Stimulated activated CD4-positive, alpha-beta T cell treated with anti-CD3 and anti-CD28 coated beads, Interleukin-12 subunit alpha, Interleukin-12 subunit beta, amount 100 ng/mL, for 24 hours (primary cell): Measurements from ENCODE around the gene ARHGAP10.
"Not testable (repeated sequence)": the region's sequence is repeated elsewhere in the genome, so short reads cannot be mapped to it uniquely, and the experiment has no call there.

Experiments used
- DNase-seq, 2 experiments: peaks; one replicate each; pipeline ENCODE4 v3.0.0-alpha.2; 2020; ENCODE audit warnings: low read depth in 2 of 2

ARHGAP10 gene

GRCh38 chr4:147991543-147992283 is 259.8 kb downstream of the ARHGAP10 start:
- DNase-seq, result no peak

GRCh38 chr4:147994076-147994475 is 262.2 kb downstream of the ARHGAP10 start:
- no peak for DNase-seq

- DNase-seq, result no peak
These were observed 262.9 kb downstream of the ARHGAP10 start for GRCh38 chr4:147994491-147995385.

GRCh38 chr4:147996859-147997258 is 265.0 kb downstream of the ARHGAP10 start:
- DNase-seq, result no peak

- DNase-seq, result not testable (repeated sequence)
These were observed 268.1 kb downstream of the ARHGAP10 start for GRCh38 chr4:148000038-148000437.

- no peak for DNase-seq
These were observed 272.5 kb downstream of the ARHGAP10 start for GRCh38 chr4:148004228-148004857.

GRCh38 chr4:148006001-148006400 is 274.1 kb downstream of the ARHGAP10 start:
- no peak for DNase-seq

- no peak for DNase-seq
These were observed 275.4 kb downstream of the ARHGAP10 start for GRCh38 chr4:148007314-148007760.

GRCh38 chr4:148007792-148008191 is 275.9 kb downstream of the ARHGAP10 start:
- no peak for DNase-seq

GRCh38 chr4:148015058-148015457 is 283.2 kb downstream of the ARHGAP10 start:
- no peak for DNase-seq

- DNase-seq, result no peak
These were observed 283.6 kb downstream of the ARHGAP10 start for GRCh38 chr4:148015468-148015867.

GRCh38 chr4:148016063-148016637 is 284.3 kb downstream of the ARHGAP10 start:
- no peak for DNase-seq

- DNase-seq, result no peak
These were observed 285.9 kb downstream of the ARHGAP10 start for GRCh38 chr4:148017801-148018200.

GRCh38 chr4:148021686-148022085 is 289.8 kb downstream of the ARHGAP10 start:
- no peak for DNase-seq

- no peak for DNase-seq
These were observed 291.1 kb downstream of the ARHGAP10 start for GRCh38 chr4:148022975-148023374.

GRCh38 chr4:148023512-148024181 is 291.8 kb downstream of the ARHGAP10 start:
- no peak for DNase-seq

- DNase-seq, result no peak
These were observed 294.1 kb downstream of the ARHGAP10 start for GRCh38 chr4:148025981-148026380.

- DNase-seq, result no peak
These were observed 295.3 kb downstream of the ARHGAP10 start for GRCh38 chr4:148027201-148027600.

GRCh38 chr4:148029781-148030180 is 297.9 kb downstream of the ARHGAP10 start:
- no peak for DNase-seq

GRCh38 chr4:148030193-148030873 is 298.4 kb downstream of the ARHGAP10 start:
- DNase-seq, result no peak

- no peak for DNase-seq
These were observed 302.9 kb downstream of the ARHGAP10 start for GRCh38 chr4:148034813-148035212.
